ENCODE results near the gene CSGALNACT2. TPM values are rescaled to one million over a fixed set of nuclear protein-coding genes. Genes with fewer than 3 reads are reported as not detected.

Gene CSGALNACT2
- total RNA-seq, 2 experiments from 2014 or later, result 13.2 to 33.6 TPM

DNA sequence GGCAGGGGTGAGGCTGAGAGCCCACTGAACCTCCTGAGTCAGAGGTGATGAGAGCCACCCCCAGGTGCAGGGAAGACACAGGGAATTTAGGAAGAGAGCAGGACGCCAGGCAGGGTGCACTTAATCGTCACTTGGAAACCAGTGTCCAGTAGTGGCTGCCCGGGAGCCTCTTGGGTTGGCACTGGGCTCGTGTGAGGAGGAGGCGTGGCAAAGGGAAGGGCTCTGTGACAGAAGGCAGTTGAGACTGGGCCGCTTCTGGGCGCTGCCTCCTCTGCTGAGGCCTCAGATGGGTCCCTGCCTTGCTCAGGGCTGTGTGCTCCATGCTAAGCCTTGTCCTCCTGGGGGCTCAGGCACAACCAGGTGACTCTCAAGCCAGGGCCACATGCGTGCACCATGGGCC, 48.1 kb upstream of the CSGALNACT2 start:
- H3K4me3 ChIP-seq (ENCODE audit: low read depth, low read length, poor library complexity, severe bottlenecking), result no peak overlapping the region
- POLR2A ChIA-PET, result no interaction called here
- H3K79me2 ChIP-seq (ENCODE audit: insufficient read depth, low read depth, low read length), result no peaks in the 10 kb centered on the region
- no peak for DNase-seq (ENCODE audit: low spot score)
- no peak overlapping the region for H3K4me2 ChIP-seq (ENCODE audit: low read length)
- no peaks in the 10 kb centered on the region for H4K20me1 ChIP-seq (ENCODE audit: insufficient read depth, low read length)
- TF ChIP-seq, protein P1, sequence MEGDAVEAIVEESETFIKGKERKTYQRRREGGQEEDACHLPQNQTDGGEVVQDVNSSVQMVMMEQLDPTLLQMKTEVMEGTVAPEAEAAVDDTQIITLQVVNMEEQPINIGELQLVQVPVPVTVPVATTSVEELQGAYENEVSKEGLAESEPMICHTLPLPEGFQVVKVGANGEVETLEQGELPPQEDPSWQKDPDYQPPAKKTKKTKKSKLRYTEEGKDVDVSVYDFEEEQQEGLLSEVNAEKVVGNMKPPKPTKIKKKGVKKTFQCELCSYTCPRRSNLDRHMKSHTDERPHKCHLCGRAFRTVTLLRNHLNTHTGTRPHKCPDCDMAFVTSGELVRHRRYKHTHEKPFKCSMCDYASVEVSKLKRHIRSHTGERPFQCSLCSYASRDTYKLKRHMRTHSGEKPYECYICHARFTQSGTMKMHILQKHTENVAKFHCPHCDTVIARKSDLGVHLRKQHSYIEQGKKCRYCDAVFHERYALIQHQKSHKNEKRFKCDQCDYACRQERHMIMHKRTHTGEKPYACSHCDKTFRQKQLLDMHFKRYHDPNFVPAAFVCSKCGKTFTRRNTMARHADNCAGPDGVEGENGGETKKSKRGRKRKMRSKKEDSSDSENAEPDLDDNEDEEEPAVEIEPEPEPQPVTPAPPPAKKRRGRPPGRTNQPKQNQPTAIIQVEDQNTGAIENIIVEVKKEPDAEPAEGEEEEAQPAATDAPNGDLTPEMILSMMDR (conservative IDR thresholded peaks at IDR 0.05; ENCODE audit: low read length), result no peak
- no peak for TF ChIP-seq EZH2phosphoT487 (IDR thresholded peaks at IDR 0.05; ENCODE audit: borderline replicate concordance, low read depth, low read length)
- no peaks in the 10 kb centered on the region for H3K9me3 ChIP-seq (ENCODE audit: low read length)
- H3K27ac ChIP-seq (ENCODE audit: low read depth, low read length, poor library complexity, severe bottlenecking), result no peak overlapping the region
- H2AFZ ChIP-seq (ENCODE audit: low read length), result no peak overlapping the region
- intact Hi-C loops (cut with micrococcal nuclease; ENCODE audit: unreplicated experiment), result loop anchor here (5.0 kb wide), 1 partner anchor 223 kb away; no protein-coding TSS in a partner anchor
- CTCF ChIA-PET (ENCODE audit: unreplicated experiment), result no interaction called here
- peaks cover 18% of the 10 kb centered on the region for H3K4me1 ChIP-seq (ENCODE audit: insufficient read depth, low read length, poor library complexity, severe bottlenecking)
- no TSS peak for BruUV-seq (replicated peaks)
- H3K9me2 ChIP-seq (ENCODE audit: insufficient read depth, low read length), result no peaks in the 10 kb centered on the region
- H3K36me3 ChIP-seq (ENCODE audit: insufficient read depth, low read length), result no peaks in the 10 kb centered on the region

DNA sequence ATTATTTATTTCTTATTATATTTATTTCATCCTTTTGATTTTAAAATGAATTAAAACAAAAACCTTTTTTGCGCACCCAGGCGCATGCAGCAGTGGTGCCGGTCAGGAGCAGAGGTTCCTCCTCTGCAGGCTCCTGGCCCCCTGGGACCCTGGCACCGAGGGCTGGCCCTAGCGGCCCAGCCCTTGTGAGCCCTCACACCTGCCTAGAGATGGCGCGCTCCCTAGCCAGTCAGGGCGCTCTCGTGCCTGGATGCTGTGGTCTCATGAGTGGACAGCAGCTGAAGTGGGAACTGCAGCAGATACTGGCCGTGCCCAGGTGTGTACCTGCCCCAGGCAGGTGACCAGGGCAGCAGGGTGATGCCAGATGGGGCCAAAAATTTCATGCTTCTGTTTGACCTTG, 47.6 kb upstream of the CSGALNACT2 start:
- no peak overlapping the region for H3K27ac ChIP-seq (ENCODE audit: low read depth, low read length, poor library complexity, severe bottlenecking)
- no peaks in the 10 kb centered on the region for H3K9me3 ChIP-seq (ENCODE audit: low read length)
- H3K9me2 ChIP-seq (ENCODE audit: insufficient read depth, low read length), result no peaks in the 10 kb centered on the region
- H3K79me2 ChIP-seq (ENCODE audit: insufficient read depth, low read depth, low read length), result no peaks in the 10 kb centered on the region
- ChIA-PET CTCF (ENCODE audit: unreplicated experiment) (no interaction called here), POLR2A (no interaction called here)
- no peaks in the 10 kb centered on the region for H3K36me3 ChIP-seq (ENCODE audit: insufficient read depth, low read length)
- no peak for DNase-seq (ENCODE audit: low spot score)
- no peak overlapping the region for H2AFZ ChIP-seq (ENCODE audit: low read length)
- no peaks in the 10 kb centered on the region for H4K20me1 ChIP-seq (ENCODE audit: insufficient read depth, low read length)
- TF ChIP-seq, protein P1 (conservative IDR thresholded peaks at IDR 0.05; ENCODE audit: low read length), result no peak
- TF ChIP-seq EZH2phosphoT487 (IDR thresholded peaks at IDR 0.05; ENCODE audit: borderline replicate concordance, low read depth, low read length), result no peak
- no TSS peak for BruUV-seq (replicated peaks)
- peaks cover 18% of the 10 kb centered on the region for H3K4me1 ChIP-seq (ENCODE audit: insufficient read depth, low read length, poor library complexity, severe bottlenecking)
- H3K4me3 ChIP-seq (ENCODE audit: low read depth, low read length, poor library complexity, severe bottlenecking), result no peak overlapping the region
- intact Hi-C loops (cut with micrococcal nuclease; ENCODE audit: unreplicated experiment), result loop anchor here (5.0 kb wide), 1 partner anchor 223 kb away; no protein-coding TSS in a partner anchor
- H3K4me2 ChIP-seq (ENCODE audit: low read length), result no peak overlapping the region

DNA sequence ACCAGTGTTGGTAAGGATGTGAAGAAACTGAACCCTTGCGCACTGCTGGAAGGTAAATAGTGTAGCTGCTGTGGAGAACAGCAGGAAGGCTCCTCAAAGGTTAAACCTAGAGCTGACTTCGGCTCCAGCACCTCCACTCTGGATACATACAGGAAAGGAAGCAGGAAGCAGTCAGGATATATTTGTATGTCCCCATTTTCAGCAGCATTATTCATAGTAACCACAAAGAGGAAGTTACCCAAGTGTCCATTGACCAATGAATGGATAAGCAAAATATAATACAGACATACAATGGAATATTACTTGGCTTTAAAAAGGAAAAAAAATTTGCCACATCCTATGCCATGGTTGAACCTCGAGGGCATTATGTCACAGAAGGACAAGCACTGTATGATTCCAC, 46.4 kb upstream of the CSGALNACT2 start:
- Histone ChIP-seq H3K27ac (ENCODE audit: low read depth, low read length, poor library complexity, severe bottlenecking) (no peak overlapping the region), H3K9me3 (ENCODE audit: low read length) (no peaks in the 10 kb centered on the region), H3K4me3 (ENCODE audit: low read depth, low read length, poor library complexity, severe bottlenecking) (no peak overlapping the region), H3K9me2 (ENCODE audit: insufficient read depth, low read length) (no peaks in the 10 kb centered on the region), H2AFZ (ENCODE audit: low read length) (no peak overlapping the region), H3K36me3 (ENCODE audit: insufficient read depth, low read length) (no peaks in the 10 kb centered on the region), H3K4me1 (ENCODE audit: insufficient read depth, low read length, poor library complexity, severe bottlenecking) (peaks cover 18% of the 10 kb centered on the region), H4K20me1 (ENCODE audit: insufficient read depth, low read length) (no peaks in the 10 kb centered on the region), H3K4me2 (ENCODE audit: low read length) (no peak overlapping the region), H3K79me2 (ENCODE audit: insufficient read depth, low read depth, low read length) (no peaks in the 10 kb centered on the region)
- TF ChIP-seq, protein P1 (conservative IDR thresholded peaks at IDR 0.05; ENCODE audit: low read length), result no peak
- CTCF ChIA-PET (ENCODE audit: unreplicated experiment), result no interaction called here
- DNase-seq (ENCODE audit: low spot score), result no peak
- POLR2A ChIA-PET, result no interaction called here
- intact Hi-C loops (cut with micrococcal nuclease; ENCODE audit: unreplicated experiment), result loop anchor here (5.0 kb wide), 1 partner anchor 225 kb away; no protein-coding TSS in a partner anchor
- no TSS peak for BruUV-seq (replicated peaks)
